GM19099 (cell line): Measurements from ENCODE around the gene SPRN.

ENCODE experiments used
- POLR2A ChIP-seq: IDR thresholded peaks from 3 replicates; pipeline ENCODE4 v1.6.1; 2011; ENCODE audit warnings: low read depth; ENCODE audit not compliant: insufficient read length; ENCODE audit errors: extremely low read depth

Gene SPRN

GRCh38 chr10:133445751-133446708 is 21.6 kb upstream of the SPRN start:
- TF ChIP-seq POLR2A: no peak

GRCh38 chr10:133445268-133445732 is 20.9 kb upstream of the SPRN start:
- TF ChIP-seq POLR2A: no peak

GRCh38 chr10:133444342-133445267 is 20.2 kb upstream of the SPRN start:
- no peak for TF ChIP-seq POLR2A

- TF ChIP-seq POLR2A: no peak
Measured at GRCh38 chr10:133442967-133443924, 18.8 kb upstream of the SPRN start.

- TF ChIP-seq POLR2A: no peak
Measured at GRCh38 chr10:133442191-133442966, 18.0 kb upstream of the SPRN start.

- TF ChIP-seq POLR2A: no peak
Measured at GRCh38 chr10:133441780-133442179, 17.4 kb upstream of the SPRN start.

GRCh38 chr10:133440633-133441285 is 16.3 kb upstream of the SPRN start:
- TF ChIP-seq POLR2A: no peak

- no peak for TF ChIP-seq POLR2A
Measured at GRCh38 chr10:133439517-133440461, 15.4 kb upstream of the SPRN start.

GRCh38 chr10:133438711-133439273 is 14.4 kb upstream of the SPRN start:
- TF ChIP-seq POLR2A: no peak

- no peak for TF ChIP-seq POLR2A
Measured at GRCh38 chr10:133422807-133423771, 1.3 kb downstream of the SPRN start.
